Measurements from ENCODE around the gene TPRA1. TPM values are rescaled to one million over a fixed set of nuclear protein-coding genes. Genes with fewer than 3 reads are reported as not detected.

TPRA1 gene
- total RNA-seq, 1 experiment from 2014 or later, result 20.0 TPM

DNA sequence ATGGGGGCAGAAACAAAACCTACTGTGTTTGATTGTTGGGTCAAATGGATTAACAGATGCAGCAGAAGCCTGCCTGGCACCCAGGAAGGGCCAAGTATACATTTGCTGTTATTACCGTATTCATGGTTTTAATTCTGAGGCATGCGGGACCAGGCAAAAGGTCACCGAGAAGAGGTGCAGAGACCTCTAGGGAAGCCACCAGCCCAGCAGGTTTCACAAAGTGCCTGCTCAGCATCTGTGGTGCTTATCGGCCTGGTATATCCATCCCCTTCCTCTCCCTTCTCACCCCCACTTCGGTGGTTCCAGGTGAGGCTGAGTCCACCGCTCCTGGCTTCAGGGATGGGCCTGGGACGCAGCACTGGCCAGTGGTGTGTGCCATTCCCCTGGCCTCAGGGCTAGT lies 13.1 kb downstream of the TPRA1 start:
- no peak overlapping the region for H2BK12ac ChIP-seq (ENCODE audit: insufficient read length, low read depth, low read length)
- no peak overlapping the region for H3K14ac ChIP-seq (ENCODE audit: insufficient read depth, low read length)
- H3K9ac ChIP-seq (ENCODE audit: extremely low read depth, insufficient read length, low read length), result no peak overlapping the region
- no peak overlapping the region for H2BK120ac ChIP-seq (ENCODE audit: low read depth, low read length, poor library complexity, severe bottlenecking)
- H3K23ac ChIP-seq (ENCODE audit: insufficient read length, low read depth, low read length), result no peak overlapping the region
- no peaks in the 10 kb centered on the region for H3K79me1 ChIP-seq (ENCODE audit: insufficient read depth, low read depth, low read length, poor library complexity, severe bottlenecking)
- no peaks in the 10 kb centered on the region for H4K20me1 ChIP-seq (ENCODE audit: control insufficient read depth, insufficient read depth, insufficient read length)
- peaks cover 2% of the 10 kb centered on the region in 2 experiments; a peak in 1 of 4 replicates for H3K4me1 Mint-ChIP-seq
- DNase-seq, result no peak
- H3K4me1 ChIP-seq (ENCODE audit: insufficient read depth, low read length), result no peaks in the 10 kb centered on the region; the same call in 1 of the 2 replicates
- H3K4ac ChIP-seq (ENCODE audit: low read depth, low read length), result no peak overlapping the region
- H3K27me3 Mint-ChIP-seq (ENCODE audit: low read depth), result no peaks in the 10 kb centered on the region
- no peak overlapping the region for H3K18ac ChIP-seq (ENCODE audit: insufficient read length, low read depth, low read length)
- no CpG with 5 or more reads among the region's 7 CpGs for WGBS (ENCODE audit: extremely low coverage, insufficient read length, low lambda C conversion rate)
- no peak overlapping the region for H3K4me2 ChIP-seq (ENCODE audit: insufficient read depth, insufficient read length, low read length)
- H3T11ph ChIP-seq (ENCODE audit: low read length), result no peak overlapping the region
- H2AFZ ChIP-seq (ENCODE audit: low read length), result no peak overlapping the region
- H3K36me3 Mint-ChIP-seq (ENCODE audit: insufficient read depth in 1 of 3, low read depth in 3 of 3), result peaks cover 5 to 27% (median 23%) of the 10 kb centered on the region in 3 experiments; a peak in 6 of 7 replicates
- no peak overlapping the region for H2BK15ac ChIP-seq (ENCODE audit: low read depth, low read length)
- H3K23me2 ChIP-seq (ENCODE audit: insufficient read length, low read depth, low read length, poor library complexity, severe bottlenecking), result no peaks in the 10 kb centered on the region
- H4K5ac ChIP-seq (ENCODE audit: insufficient read length, low read depth, low read length), result no peak overlapping the region
- H3K27ac ChIP-seq (ENCODE audit: insufficient read length, low read depth, low read length), result no peak overlapping the region
- no peak overlapping the region for H2AK5ac ChIP-seq (ENCODE audit: insufficient read length, low read length)
- H2BK5ac ChIP-seq (ENCODE audit: insufficient read length, low read length), result no peak overlapping the region
- no peaks in the 10 kb centered on the region for H3K27me3 ChIP-seq (ENCODE audit: insufficient read depth, low read length)
- H3K79me2 ChIP-seq (ENCODE audit: insufficient read depth, low read length), result no peaks in the 10 kb centered on the region
- no peak overlapping the region for H3K56ac ChIP-seq (ENCODE audit: insufficient read length, low read depth, low read length)
- TF ChIP-seq, protein P1, sequence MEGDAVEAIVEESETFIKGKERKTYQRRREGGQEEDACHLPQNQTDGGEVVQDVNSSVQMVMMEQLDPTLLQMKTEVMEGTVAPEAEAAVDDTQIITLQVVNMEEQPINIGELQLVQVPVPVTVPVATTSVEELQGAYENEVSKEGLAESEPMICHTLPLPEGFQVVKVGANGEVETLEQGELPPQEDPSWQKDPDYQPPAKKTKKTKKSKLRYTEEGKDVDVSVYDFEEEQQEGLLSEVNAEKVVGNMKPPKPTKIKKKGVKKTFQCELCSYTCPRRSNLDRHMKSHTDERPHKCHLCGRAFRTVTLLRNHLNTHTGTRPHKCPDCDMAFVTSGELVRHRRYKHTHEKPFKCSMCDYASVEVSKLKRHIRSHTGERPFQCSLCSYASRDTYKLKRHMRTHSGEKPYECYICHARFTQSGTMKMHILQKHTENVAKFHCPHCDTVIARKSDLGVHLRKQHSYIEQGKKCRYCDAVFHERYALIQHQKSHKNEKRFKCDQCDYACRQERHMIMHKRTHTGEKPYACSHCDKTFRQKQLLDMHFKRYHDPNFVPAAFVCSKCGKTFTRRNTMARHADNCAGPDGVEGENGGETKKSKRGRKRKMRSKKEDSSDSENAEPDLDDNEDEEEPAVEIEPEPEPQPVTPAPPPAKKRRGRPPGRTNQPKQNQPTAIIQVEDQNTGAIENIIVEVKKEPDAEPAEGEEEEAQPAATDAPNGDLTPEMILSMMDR (conservative IDR thresholded peaks at IDR 0.05), result no peak
- H3K9me3 Mint-ChIP-seq, result no peaks in the 10 kb centered on the region
- H3K4me3 Mint-ChIP-seq, result no peak overlapping the region
- H4K8ac ChIP-seq (replicated peaks; ENCODE audit: insufficient read length, low read depth, low read length), result no peak overlapping the region
- no peak overlapping the region for H3K27ac Mint-ChIP-seq
- no peak overlapping the region for H2BK20ac ChIP-seq (ENCODE audit: low read depth, low read length, poor library complexity, severe bottlenecking)
- H4K91ac ChIP-seq (ENCODE audit: insufficient read length, low read depth, low read length), result no peak overlapping the region
- H3K9me3 ChIP-seq (ENCODE audit: control insufficient read depth, low read depth, low read length), result no peaks in the 10 kb centered on the region

Measured in H9 (cell line).